GM19193 (cell line): ENCODE measurements around the gene SPCS3.

Experiments used
- POLR2A ChIP-seq: IDR thresholded peaks from 4 replicates; pipeline ENCODE4 v1.6.1; 2011; ENCODE audit not compliant: insufficient read depth, insufficient read length; ENCODE audit errors: extremely low read depth

Gene SPCS3

GRCh38 chr4:176367771-176368465, 48.2 kb downstream of the SPCS3 start:
- TF ChIP-seq POLR2A = no peak

DNA sequence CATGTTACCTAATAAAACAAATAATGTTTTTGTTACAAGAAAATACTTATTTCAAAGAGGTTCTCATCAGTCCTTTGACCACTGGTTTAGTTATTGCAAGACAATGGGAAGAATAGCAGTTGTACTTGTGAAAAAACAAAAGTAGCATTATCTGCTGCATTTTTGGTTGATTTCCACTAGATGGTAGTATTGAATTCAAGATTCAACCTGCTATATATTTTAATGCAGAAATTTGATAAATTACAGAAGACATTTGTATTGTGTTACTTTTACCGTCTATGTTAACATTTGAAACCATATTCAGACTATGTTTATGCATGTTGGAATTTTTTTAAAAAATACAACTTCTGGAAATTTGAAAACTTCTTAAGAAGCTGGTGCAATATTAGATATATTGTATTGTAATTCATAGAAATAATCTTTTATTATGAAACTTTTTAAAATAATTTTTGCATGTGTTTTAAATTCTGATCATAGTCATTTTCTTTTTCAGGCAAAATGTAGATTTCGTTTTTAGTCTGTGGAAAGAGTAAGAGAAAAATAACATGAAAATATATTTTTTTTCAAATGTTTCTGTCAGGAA, 56.4 kb downstream of the SPCS3 start:
- TF ChIP-seq POLR2A = no peak

GRCh38 chr4:176377780-176378179, 58.0 kb downstream of the SPCS3 start:
- no peak for TF ChIP-seq POLR2A

GRCh38 chr4:176380352-176381157, 60.8 kb downstream of the SPCS3 start:
- TF ChIP-seq POLR2A = no peak
